GM21576 (cell line): ENCODE measurements around the gene TM9SF3.
"Not testable (repeated sequence)": the region's sequence is repeated elsewhere in the genome, so short reads cannot be mapped to it uniquely, and the experiment has no call there.

Source experiments
- ATAC-seq: cut with Tn5 transposase; IDR thresholded peaks from one replicate; pipeline ENCODE4 v1.9.1; 2021; ENCODE audit warnings: mild to moderate bottlenecking, moderate library complexity; ENCODE audit not compliant: unreplicated experiment

TM9SF3 gene

GRCh38 chr10:96606216-96606615 is 19.4 kb upstream of the TM9SF3 start:
- no peak for ATAC-seq

GRCh38 chr10:96600337-96600736 is 13.5 kb upstream of the TM9SF3 start:
- no peak for ATAC-seq

- no peak for ATAC-seq
Observed at GRCh38 chr10:96598846-96599245, 12.0 kb upstream of the TM9SF3 start.

GRCh38 chr10:96596422-96597407 is 9.9 kb upstream of the TM9SF3 start:
- no peak for ATAC-seq

GRCh38 chr10:96595741-96596140 is 8.9 kb upstream of the TM9SF3 start:
- no peak for ATAC-seq

GRCh38 chr10:96591946-96592345 is 5.1 kb upstream of the TM9SF3 start:
- no peak for ATAC-seq

- ATAC-seq = no peak
Observed at GRCh38 chr10:96588616-96589419, 2.0 kb upstream of the TM9SF3 start.

GRCh38 chr10:96588060-96588554 is 1.3 kb upstream of the TM9SF3 start:
- ATAC-seq = no peak

- ATAC-seq = no peak
Observed at GRCh38 chr10:96587264-96588059, 650 bp upstream of the TM9SF3 start.

GRCh38 chr10:96585736-96586418 is 935 bp downstream of the TM9SF3 start:
- ATAC-seq = no peak

- no peak for ATAC-seq
Observed at GRCh38 chr10:96584474-96584873, 2.3 kb downstream of the TM9SF3 start.

GRCh38 chr10:96584035-96584434 is 2.8 kb downstream of the TM9SF3 start:
- no peak for ATAC-seq

GRCh38 chr10:96579133-96579532 is 7.7 kb downstream of the TM9SF3 start:
- ATAC-seq = no peak

- ATAC-seq = no peak
Observed at GRCh38 chr10:96578633-96579032, 8.2 kb downstream of the TM9SF3 start.

GRCh38 chr10:96578022-96578421 is 8.8 kb downstream of the TM9SF3 start:
- no peak for ATAC-seq

GRCh38 chr10:96577069-96577468 is 9.7 kb downstream of the TM9SF3 start:
- no peak for ATAC-seq

- no peak for ATAC-seq
Observed at GRCh38 chr10:96576277-96576980, 10.4 kb downstream of the TM9SF3 start.

- ATAC-seq = not testable (repeated sequence)
Observed at GRCh38 chr10:96574564-96574963, 12.2 kb downstream of the TM9SF3 start.

GRCh38 chr10:96573036-96573435 is 13.8 kb downstream of the TM9SF3 start:
- ATAC-seq = no peak
